Measurements from ENCODE around the gene NFAT5.

NFAT5 gene

DNA sequence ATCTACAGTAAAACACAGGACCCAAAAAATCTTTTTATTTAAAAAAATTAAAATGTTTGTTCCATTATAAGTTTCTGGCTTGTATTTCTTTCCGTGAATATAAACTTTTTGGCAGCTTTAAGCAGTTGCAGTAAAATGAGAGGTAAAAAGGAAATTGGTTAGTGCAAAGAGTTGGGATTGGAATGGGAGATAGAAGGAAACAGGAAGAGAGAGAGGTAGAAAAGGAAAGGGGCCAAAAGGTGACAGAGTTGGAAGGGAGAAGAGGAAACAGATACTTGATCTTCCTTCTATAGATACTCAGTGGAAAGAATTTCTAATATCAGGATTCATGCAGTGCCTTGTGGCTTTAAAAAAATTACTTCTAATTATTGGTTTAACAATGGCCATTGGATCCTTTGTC is 97.1 kb downstream of the NFAT5 start:
- TF ChIP-seq CTCF (IDR thresholded peaks at IDR 0.05) = no peak
- no peak for TF ChIP-seq ZFX (IDR thresholded peaks at IDR 0.05; ENCODE audit: borderline replicate concordance)
- H3K27ac ChIP-seq = no peak overlapping the region

DNA sequence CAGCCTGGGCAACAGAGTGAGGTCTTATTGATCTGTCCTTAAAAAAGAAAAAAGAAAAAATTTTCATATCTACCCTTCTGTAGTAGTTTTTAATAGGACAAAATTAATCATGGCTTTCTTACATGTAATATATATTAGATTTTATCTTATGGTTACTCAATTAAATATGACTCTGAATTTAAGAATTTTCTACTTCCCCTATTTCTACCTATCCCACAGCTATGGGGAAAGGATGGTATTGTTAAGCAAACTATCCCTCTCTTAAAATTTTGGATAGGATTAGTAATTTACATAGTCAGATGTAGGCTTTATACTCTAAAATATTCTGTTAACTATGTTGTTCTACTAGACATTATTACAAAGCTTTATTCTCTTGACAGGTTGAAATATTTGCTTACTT is 98.1 kb downstream of the NFAT5 start:
- no peak overlapping the region for H3K27ac ChIP-seq
- TF ChIP-seq ZFX (IDR thresholded peaks at IDR 0.05; ENCODE audit: borderline replicate concordance) (no peak), CTCF (IDR thresholded peaks at IDR 0.05) (no peak)

DNA sequence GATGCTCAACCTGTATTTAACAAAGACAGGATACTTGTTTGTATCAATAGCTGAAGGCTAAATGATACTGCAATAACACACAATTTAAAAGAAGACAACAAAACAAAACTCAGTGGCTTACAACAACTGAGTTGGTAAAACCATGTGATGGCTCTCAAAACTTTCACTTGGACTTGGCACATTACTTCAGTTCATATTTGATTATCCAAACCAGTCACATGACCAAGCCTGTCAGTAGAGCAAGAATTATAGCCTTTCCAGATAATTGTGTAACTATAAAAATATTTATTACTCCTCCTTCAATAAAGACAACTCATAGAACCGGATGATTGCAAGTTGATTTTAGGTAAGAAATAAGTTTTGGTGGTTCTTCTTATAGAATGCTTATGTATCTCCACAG is 103.8 kb downstream of the NFAT5 start:
- TF ChIP-seq ZFX (IDR thresholded peaks at IDR 0.05; ENCODE audit: borderline replicate concordance) = no peak
- TF ChIP-seq CTCF (IDR thresholded peaks at IDR 0.05) = no peak
- H3K27ac ChIP-seq = no peak overlapping the region; the same call in 1 of the 2 replicates

- H3K27ac ChIP-seq = no peak overlapping the region; the same call in 1 of the 2 replicates
These were observed 106.7 kb downstream of the NFAT5 start for GRCh38 chr16:69672315-69672997.

GRCh38 chr16:69672998-69673713 is 107.4 kb downstream of the NFAT5 start:
- no peak overlapping the region for H3K27ac ChIP-seq
- no peak for TF ChIP-seq ZFX (IDR thresholded peaks at IDR 0.05; ENCODE audit: borderline replicate concordance)
- no peak for TF ChIP-seq CTCF (IDR thresholded peaks at IDR 0.05)

More at GRCh38 chr16:69672315-69672997, 106.7 kb downstream of the NFAT5 start:
- TF ChIP-seq CTCF (IDR thresholded peaks at IDR 0.05) = no peak
- no peak for TF ChIP-seq ZFX (IDR thresholded peaks at IDR 0.05; ENCODE audit: borderline replicate concordance)

GRCh38 chr16:69680358-69680757 is 114.6 kb downstream of the NFAT5 start:
- no peak overlapping the region for H3K27ac ChIP-seq
- no peak for TF ChIP-seq ZFX (IDR thresholded peaks at IDR 0.05; ENCODE audit: borderline replicate concordance)

GRCh38 chr16:69688589-69688988 is 122.8 kb downstream of the NFAT5 start:
- no peak overlapping the region for H3K27ac ChIP-seq
- TF ChIP-seq CTCF (IDR thresholded peaks at IDR 0.05) (no peak), ZFX (IDR thresholded peaks at IDR 0.05; ENCODE audit: borderline replicate concordance) (no peak)

Measured in 22Rv1 (cell line).